HG03460 (cell line): ENCODE results near the gene WNT3A.

Source experiments
- ATAC-seq: cut with Tn5 transposase; IDR thresholded peaks from one replicate; pipeline ENCODE4 v1.9.1; 2021; ENCODE audit not compliant: unreplicated experiment

The WNT3A gene

GRCh38 chr1:228046421-228047182, 39.8 kb downstream of the WNT3A start:
- no peak for ATAC-seq

- no peak for ATAC-seq
Measured at GRCh38 chr1:228047183-228047466, 40.3 kb downstream of the WNT3A start.

GRCh38 chr1:228048120-228048519, 41.3 kb downstream of the WNT3A start:
- ATAC-seq = no peak

GRCh38 chr1:228048659-228049298, 42.0 kb downstream of the WNT3A start:
- no peak for ATAC-seq

GRCh38 chr1:228050571-228051231, 43.9 kb downstream of the WNT3A start:
- ATAC-seq = no peak

- no peak for ATAC-seq
Measured at GRCh38 chr1:228058172-228058948, 51.6 kb downstream of the WNT3A start.

GRCh38 chr1:228058949-228059633, 52.3 kb downstream of the WNT3A start:
- no peak for ATAC-seq

- no peak for ATAC-seq
Measured at GRCh38 chr1:228059634-228060457, 53.0 kb downstream of the WNT3A start.

GRCh38 chr1:228060458-228061190, 53.8 kb downstream of the WNT3A start:
- no peak for ATAC-seq

- ATAC-seq = no peak
Measured at GRCh38 chr1:228061411-228062084, 54.8 kb downstream of the WNT3A start.

- ATAC-seq = no peak
Measured at GRCh38 chr1:228062085-228062791, 55.4 kb downstream of the WNT3A start.

GRCh38 chr1:228062812-228063211, 56.0 kb downstream of the WNT3A start:
- no peak for ATAC-seq

- ATAC-seq = no peak
Measured at GRCh38 chr1:228063251-228064191, 56.7 kb downstream of the WNT3A start.

- ATAC-seq = no peak
Measured at GRCh38 chr1:228064296-228064695, 57.5 kb downstream of the WNT3A start.

- ATAC-seq = no peak
Measured at GRCh38 chr1:228064741-228065542, 58.1 kb downstream of the WNT3A start.
